GM21367 (cell line): ENCODE results near the gene MAN2B1.
"Not testable (repeated sequence)": the region's sequence is repeated elsewhere in the genome, so short reads cannot be mapped to it uniquely, and the experiment has no call there.

Experiments
- ATAC-seq: cut with Tn5 transposase; IDR thresholded peaks from one replicate; pipeline ENCODE4 v1.9.1; 2021; ENCODE audit not compliant: unreplicated experiment

Gene MAN2B1

DNA sequence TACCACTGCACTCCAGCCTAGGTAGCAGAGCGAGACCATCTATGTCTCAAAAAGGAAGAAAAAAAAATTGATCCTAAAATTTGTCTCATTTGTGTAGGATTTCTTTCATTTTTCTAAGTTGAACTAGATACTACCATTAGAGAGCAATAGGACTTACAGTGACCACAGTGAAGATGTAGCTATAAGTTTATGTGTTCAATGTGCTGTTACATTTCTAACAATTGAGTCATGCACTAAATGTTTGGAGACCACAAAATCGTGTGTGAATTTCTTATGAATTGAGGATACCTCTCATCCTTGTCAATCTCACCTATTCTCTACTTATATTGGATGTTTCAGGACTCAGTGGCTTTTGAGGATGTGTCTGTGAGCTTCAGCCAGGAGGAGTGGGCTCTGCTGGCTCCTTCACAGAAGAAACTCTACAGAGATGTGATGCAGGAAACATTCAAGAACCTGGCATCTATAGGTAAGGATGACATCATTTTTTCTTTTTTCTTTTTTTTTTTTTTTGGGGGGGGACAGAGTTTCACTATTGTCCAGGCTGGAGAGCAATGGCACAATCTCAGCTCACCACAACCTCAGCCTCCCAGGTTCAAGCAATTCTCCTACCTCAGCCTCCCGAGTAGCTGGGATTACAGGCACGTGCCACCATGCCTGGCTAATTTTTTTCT, 43.0 kb downstream of the MAN2B1 start:
- ATAC-seq = no peak

DNA sequence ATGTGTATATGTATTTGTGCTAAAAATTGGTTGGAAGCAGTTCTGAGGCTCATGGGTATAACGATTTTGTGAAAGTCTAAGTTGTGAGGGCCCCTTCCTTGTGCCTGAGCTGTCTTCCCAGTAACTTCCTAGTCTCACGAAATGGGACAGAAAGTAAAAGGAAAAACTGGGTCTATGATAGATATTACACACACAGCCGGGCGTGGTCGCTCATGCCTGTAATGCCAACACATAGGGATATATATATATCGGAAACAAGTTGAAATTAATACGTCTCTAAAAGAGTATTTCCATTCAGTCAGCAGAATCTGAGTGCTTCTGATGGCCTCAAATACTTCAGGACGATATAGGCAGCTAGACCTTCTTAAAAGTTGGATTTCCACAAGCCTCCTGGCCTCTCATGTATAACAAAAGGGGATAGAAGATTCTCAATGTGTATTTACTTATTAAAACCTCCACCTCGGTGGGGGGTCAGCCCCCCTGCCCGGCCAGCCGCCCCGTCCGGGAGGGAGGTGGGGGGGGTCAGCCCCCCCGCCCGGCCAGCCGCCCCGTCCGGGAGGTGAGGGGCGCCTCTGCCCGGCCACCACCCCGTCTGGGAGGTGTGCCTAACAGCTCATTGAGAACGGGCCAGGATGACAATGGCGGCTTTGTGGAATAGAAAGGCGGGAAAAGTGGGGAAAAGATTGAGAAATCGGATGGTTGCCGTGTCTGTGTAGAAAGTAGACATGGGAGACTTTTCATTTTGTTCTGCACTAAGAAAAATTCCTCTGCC, 45.1 kb downstream of the MAN2B1 start:
- ATAC-seq = not testable (repeated sequence)

DNA sequence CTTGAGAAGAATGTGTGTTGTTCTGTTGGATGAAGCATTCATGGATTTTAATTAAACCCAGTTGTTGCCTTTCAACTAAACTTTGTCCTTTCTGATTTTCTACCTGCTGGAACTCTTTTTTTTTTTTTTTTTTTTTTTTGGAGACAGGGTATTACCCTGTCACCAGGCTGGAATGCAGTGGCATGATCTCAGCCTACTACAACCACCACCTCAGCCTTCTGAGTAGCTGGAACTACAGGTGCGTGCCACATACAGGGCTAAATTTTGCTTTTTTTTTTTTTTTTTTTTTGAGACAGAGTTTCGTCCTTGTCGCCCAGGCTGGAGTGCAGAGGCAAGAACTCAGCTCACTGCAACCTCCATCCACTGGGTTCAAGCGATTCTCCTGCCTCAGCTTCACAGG, 48.9 kb downstream of the MAN2B1 start:
- no peak for ATAC-seq

DNA sequence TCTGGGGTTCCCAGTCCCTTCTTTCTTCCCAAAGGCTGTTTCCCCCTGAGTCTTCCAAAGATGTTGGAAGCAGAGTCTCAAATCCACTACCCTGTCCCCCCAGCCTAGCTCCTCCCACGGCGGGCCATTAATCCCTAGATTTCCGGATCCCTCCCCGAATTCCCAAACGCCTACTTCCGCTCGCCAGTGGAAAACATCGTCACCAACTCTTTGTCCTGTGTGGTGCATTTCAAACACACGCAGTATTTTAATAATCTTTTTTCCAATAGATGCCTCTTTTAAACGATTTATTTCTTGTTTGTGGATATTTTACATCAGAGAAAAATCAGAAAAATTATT, 55.2 kb downstream of the MAN2B1 start:
- ATAC-seq = no peak

DNA sequence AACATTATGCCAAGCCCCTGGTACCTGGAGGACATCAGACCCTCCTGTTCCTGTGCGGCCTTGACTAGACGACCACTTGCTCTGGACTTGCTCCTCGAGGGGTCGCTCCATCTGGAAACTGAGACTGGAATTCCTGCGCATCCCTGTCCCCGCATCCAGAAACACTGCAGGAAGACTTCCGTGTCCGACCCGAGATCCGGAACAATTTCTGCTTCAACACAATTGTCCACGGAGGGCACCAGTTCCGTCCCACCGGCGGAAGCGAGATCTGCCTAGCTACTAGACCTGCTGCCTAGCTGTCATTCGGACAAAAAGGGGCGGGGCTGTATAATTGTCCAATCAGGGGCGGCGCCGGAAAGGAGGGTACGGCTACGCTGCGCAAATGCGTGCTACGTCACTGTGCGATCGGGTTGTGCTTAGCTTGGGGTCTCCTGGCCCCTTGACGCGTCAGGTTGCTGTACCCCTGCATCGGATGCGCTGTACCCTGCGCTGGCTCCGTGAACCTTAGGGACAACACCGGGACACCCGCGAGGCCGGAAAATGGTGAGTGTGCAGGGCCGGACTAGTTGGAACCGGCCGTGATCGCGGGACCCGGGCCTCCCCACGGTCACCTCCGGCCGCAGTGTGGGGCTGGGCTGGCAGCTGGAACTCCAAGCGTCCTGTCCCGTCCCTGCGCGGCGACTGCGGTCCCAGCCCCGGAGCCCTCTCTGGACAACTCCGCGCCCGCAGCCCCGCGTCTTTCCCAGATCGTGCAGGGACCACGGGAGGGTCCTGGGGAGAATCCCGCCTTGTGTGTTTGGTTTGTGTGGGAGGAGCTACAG, 55.8 kb downstream of the MAN2B1 start, which contains the start of the genes ZNF490 and ZNF791:
TSS of gene ZNF490 (minus strand) at position 274 of the 821 bp plus-strand sequence. CDS start at position 141, 133 bp downstream.
TSS of gene ZNF791 (plus strand) at position 381 of the 821 bp plus-strand sequence. CDS start at position 541, 160 bp downstream.
- ATAC-seq = peak; percentile 46

DNA sequence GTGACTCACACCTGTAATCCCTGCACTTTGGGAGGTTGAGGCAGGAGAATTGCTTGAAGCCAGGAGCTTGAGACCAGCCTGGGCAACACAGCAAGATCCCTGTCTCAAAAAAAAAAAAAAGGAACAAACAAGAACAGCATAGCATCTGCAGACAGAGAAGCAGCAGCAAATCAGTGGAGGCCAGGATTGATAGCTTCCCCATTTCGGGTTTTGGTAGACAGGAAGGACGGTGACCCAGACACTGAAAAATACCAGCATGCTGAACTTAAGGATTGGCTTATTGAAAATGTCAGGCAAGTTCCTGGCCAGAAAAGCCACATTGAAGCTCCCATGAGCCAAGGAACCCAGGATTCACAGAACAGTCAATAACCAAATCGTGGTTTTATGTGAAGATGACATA, 58.9 kb downstream of the MAN2B1 start:
- ATAC-seq = no peak

DNA sequence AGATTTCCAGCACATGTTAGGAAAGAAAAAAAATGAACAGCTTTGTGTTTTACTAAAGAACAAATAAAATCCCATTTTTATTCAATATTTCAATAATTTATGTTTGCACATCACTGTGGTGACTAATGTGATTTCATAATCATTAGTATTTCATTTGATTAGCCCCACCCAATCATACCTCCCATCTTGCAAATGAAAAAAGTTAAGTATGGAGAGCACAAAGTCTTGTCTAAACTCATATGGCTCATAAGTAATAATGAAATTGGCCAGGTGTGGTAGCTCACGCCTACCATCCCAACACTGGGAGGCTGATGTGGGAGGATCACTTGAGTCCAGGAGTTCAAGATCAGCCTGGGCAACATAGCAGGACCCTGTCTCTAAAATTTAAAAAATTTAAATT, 59.7 kb downstream of the MAN2B1 start:
- ATAC-seq = no peak

DNA sequence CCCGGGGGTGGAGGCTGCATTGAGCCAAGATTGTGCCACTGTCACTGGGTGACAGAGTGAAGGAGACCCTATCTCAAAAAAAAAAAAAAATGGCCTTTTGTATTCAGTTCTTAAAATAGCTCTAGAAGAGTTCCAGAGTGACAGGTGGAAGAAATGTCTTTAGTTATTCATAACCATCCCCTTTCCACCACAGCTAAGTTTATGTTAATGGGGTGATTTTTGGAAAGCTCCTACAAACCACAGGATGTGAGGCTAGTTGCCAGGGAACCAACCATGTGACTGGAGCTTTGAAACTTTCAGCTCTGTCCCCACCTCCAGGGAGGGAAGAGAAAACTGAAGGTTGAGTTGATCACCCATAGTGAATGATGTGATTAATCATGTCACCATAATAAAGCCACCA, 62.8 kb downstream of the MAN2B1 start:
- no peak for ATAC-seq

DNA sequence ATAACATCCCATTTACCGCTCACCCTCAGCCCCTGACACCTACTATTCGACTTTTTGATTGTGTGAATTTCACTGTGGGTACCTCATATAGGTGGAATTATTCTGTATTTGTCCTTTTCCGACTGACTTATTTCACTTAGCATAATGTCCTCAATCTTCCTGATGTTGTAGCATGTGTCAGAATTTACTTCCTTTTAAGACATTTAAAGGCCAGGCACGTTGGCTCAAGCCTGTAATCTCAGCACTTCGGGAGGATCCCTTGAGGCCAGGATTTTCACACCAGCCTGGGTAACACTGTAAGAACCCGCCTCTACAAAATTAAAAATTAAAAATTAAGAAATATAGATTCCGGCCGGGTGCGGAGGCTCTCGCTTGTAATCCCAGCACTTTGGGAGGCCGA, 68.9 kb downstream of the MAN2B1 start:
- ATAC-seq = no peak

DNA sequence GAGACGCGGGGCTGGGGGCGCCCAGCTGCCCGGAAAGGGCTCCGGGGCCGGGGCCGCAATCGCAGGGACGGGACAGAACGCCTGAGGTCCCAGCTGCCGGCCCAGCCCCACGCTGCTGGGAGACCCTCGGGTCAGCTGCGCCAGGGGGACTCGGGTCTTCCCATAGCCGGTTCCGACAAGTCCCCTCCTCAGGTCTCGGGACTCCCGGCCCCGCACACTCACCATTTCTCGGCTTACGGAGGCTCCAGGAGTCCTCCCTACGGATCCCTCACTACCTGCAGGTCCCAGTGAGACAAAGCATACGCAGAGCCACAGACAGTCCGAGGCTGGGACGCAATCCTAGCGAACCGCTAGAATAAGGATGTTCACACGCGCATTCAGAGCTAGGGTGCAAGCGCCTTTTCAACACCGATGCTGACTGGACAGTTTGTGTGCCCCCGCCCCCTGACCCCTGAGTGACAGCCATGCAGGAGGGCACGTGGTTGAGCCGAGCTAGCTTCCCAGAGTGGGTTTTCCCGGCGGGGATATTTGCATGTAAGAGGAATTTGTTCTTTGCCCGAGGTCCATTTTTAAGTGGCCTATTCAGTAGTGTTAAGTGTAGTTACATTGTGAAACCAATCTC, 69.5 kb downstream of the MAN2B1 start:
- no peak for ATAC-seq
